GM23338 (cell line): ENCODE data around the gene TFDP1.

ENCODE experiments used
- CREB1 ChIP-seq: fragments of 250-450 bp; sonication (Bioruptor Pico); IDR thresholded peaks from 2 replicates; pipeline ENCODE4 v1.5.0; 2020; ENCODE audit warnings: low read depth, mild to moderate bottlenecking, moderate library complexity
- EZH2 ChIP-seq: fragments of 200-600 bp; sonication (generic); IDR thresholded peaks from one replicate; pipeline ENCODE4 v1.8.0; 2017; ENCODE audit warnings: antibody characterized with exemption, mild to moderate bottlenecking, low read depth; ENCODE audit not compliant: unreplicated experiment
- EZH2phosphoT487 ChIP-seq: fragments of 200-600 bp; sonication (generic); IDR thresholded peaks from one replicate; pipeline ENCODE4 v1.8.1; 2018; ENCODE audit warnings: antibody characterized with exemption; ENCODE audit not compliant: unreplicated experiment
- JUNB ChIP-seq: IDR thresholded peaks from one replicate; pipeline ENCODE4 v1.6.1; 2016; ENCODE audit warnings: antibody characterized with exemption; ENCODE audit not compliant: unreplicated experiment
- POLR2AphosphoS5 ChIP-seq: IDR thresholded peaks from 2 replicates; pipeline ENCODE4 v1.6.1; 2016; ENCODE audit warnings: antibody characterized with exemption, low read depth
- ZNF114 ChIP-seq: fragments of 250-450 bp; sonication (Bioruptor Pico); IDR thresholded peaks from 2 replicates; pipeline ENCODE4 v1.5.0; 2020; ENCODE audit warnings: mild to moderate bottlenecking, moderate library complexity
- ZNF331 ChIP-seq: fragments of 250-450 bp; sonication (Bioruptor Pico); IDR thresholded peaks from 2 replicates; pipeline ENCODE4 v1.5.0; 2020; ENCODE audit warnings: low read depth, mild to moderate bottlenecking, moderate library complexity
- TF ChIP-seq, protein P1 (sequence below), 2 experiments: fragments of 200-600 bp in 1 of 2; sonication (generic) in 1 of 2; conservative IDR thresholded peaks; 2 replicates each; pipeline versions ENCODE4 v1.5.1 to v1.6.1; 2016 to 2017; ENCODE audit warnings: antibody characterized with exemption in 2 of 2, low read depth in 2 of 2, mild to moderate bottlenecking in 2 of 2, moderate library complexity in 1 of 2
- TF ChIP-seq, protein P2 (sequence below): IDR thresholded peaks from one replicate; pipeline ENCODE4 v1.6.1; 2018; ENCODE audit warnings: antibody characterized with exemption; ENCODE audit not compliant: unreplicated experiment

DNA sequence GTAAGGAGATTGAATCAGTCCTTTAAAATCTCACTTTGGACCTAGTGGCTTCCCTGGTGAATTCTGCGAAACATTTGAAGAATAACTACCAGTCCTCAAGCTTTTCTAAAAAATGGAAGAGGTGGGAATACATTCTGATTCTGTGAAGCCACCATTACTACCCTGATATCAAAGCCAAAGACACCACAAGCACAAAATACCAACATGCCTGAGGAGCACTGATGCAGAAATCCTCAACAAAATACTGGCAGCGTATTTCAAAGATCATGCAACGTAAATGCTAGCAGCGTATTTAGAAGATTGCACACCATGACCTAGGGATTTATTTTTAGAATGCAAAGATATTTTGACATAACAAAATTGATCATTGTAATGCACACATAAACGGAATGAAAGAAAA lies 59.0 kb downstream of the TFDP1 start:
- TF ChIP-seq ZNF114 (no peak), EZH2 (no peak), POLR2AphosphoS5 (no peak), CREB1 (no peak), ZNF331 (CRISPR knock-in tag) (no peak), JUNB (no peak), EZH2phosphoT487 (no peak)
- TF ChIP-seq, protein P1, sequence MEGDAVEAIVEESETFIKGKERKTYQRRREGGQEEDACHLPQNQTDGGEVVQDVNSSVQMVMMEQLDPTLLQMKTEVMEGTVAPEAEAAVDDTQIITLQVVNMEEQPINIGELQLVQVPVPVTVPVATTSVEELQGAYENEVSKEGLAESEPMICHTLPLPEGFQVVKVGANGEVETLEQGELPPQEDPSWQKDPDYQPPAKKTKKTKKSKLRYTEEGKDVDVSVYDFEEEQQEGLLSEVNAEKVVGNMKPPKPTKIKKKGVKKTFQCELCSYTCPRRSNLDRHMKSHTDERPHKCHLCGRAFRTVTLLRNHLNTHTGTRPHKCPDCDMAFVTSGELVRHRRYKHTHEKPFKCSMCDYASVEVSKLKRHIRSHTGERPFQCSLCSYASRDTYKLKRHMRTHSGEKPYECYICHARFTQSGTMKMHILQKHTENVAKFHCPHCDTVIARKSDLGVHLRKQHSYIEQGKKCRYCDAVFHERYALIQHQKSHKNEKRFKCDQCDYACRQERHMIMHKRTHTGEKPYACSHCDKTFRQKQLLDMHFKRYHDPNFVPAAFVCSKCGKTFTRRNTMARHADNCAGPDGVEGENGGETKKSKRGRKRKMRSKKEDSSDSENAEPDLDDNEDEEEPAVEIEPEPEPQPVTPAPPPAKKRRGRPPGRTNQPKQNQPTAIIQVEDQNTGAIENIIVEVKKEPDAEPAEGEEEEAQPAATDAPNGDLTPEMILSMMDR (conservative IDR thresholded peaks at IDR 0.05; ENCODE audit: low read depth in 2 of 2) = no peak
- TF ChIP-seq, protein P2, sequence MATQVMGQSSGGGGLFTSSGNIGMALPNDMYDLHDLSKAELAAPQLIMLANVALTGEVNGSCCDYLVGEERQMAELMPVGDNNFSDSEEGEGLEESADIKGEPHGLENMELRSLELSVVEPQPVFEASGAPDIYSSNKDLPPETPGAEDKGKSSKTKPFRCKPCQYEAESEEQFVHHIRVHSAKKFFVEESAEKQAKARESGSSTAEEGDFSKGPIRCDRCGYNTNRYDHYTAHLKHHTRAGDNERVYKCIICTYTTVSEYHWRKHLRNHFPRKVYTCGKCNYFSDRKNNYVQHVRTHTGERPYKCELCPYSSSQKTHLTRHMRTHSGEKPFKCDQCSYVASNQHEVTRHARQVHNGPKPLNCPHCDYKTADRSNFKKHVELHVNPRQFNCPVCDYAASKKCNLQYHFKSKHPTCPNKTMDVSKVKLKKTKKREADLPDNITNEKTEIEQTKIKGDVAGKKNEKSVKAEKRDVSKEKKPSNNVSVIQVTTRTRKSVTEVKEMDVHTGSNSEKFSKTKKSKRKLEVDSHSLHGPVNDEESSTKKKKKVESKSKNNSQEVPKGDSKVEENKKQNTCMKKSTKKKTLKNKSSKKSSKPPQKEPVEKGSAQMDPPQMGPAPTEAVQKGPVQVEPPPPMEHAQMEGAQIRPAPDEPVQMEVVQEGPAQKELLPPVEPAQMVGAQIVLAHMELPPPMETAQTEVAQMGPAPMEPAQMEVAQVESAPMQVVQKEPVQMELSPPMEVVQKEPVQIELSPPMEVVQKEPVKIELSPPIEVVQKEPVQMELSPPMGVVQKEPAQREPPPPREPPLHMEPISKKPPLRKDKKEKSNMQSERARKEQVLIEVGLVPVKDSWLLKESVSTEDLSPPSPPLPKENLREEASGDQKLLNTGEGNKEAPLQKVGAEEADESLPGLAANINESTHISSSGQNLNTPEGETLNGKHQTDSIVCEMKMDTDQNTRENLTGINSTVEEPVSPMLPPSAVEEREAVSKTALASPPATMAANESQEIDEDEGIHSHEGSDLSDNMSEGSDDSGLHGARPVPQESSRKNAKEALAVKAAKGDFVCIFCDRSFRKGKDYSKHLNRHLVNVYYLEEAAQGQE = no peak
